HL-60 (cell line): ENCODE data around the gene BAD.

Experiments
- DNase-seq, 2 experiments: peaks; one replicate each; pipeline ENCODE4 v3.0.0-alpha.2; 2010 to 2020; ENCODE audit warnings: low read depth in 1 of 2, low spot score in 1 of 2
- H3K27ac ChIP-seq: fragments of 250-450 bp; sonication (Bioruptor Pico); replicated peaks from 2 replicates; pipeline ENCODE4 v1.5.1; 2020; ENCODE audit warnings: mild to moderate bottlenecking, moderate library complexity
- H3K27me3 ChIP-seq: fragments of 250-450 bp; sonication (Bioruptor Pico); 2 replicates; pipeline ENCODE4 v1.5.1; 2021; ENCODE audit warnings: mild to moderate bottlenecking, moderate library complexity; ENCODE audit not compliant: insufficient read depth, poor library complexity, severe bottlenecking
- H3K4me3 ChIP-seq: replicated peaks from 2 replicates; pipeline ENCODE4 v1.5.1; 2011; ENCODE audit warnings: mild to moderate bottlenecking, control low read depth, low read length; ENCODE audit not compliant: insufficient read depth
- CTCF ChIP-seq: IDR thresholded peaks from one replicate; pipeline ENCODE4 v1.5.1; 2011; ENCODE audit warnings: low read length, control low read depth, inconsistent platforms; ENCODE audit not compliant: insufficient read depth
- GABPA ChIP-seq: IDR thresholded peaks from 2 replicates; pipeline ENCODE4 v1.6.1; 2012; ENCODE audit warnings: low read depth
- POLR2AphosphoS5 ChIP-seq: IDR thresholded peaks from 2 replicates; pipeline ENCODE4 v1.6.1; 2012; ENCODE audit warnings: low read depth
- REST ChIP-seq: IDR thresholded peaks from 2 replicates; pipeline ENCODE4 v1.6.1; 2012; ENCODE audit warnings: low read depth; ENCODE audit not compliant: insufficient replicate concordance
- SPI1 ChIP-seq: IDR thresholded peaks from 2 replicates; pipeline ENCODE4 v1.6.1; 2012; ENCODE audit warnings: low read depth, mild to moderate bottlenecking, borderline replicate concordance

Gene BAD

GRCh38 chr11:64254326-64254725 lies 30.1 kb downstream of the BAD start:
- H3K27ac ChIP-seq: no peak overlapping the region
- TF ChIP-seq GABPA (no peak), CTCF (no peak)
- H3K27me3 ChIP-seq: no peaks in the 10 kb centered on the region
- no peak for DNase-seq
- H3K4me3 ChIP-seq: no peak overlapping the region

GRCh38 chr11:64253481-64253880 lies 31.0 kb downstream of the BAD start:
- DNase-seq: no peak
- TF ChIP-seq REST (no peak), SPI1 (no peak), CTCF (no peak), GABPA (no peak), POLR2AphosphoS5 (no peak)
- H3K27ac ChIP-seq: no peak overlapping the region
- no peaks in the 10 kb centered on the region for H3K27me3 ChIP-seq
- H3K4me3 ChIP-seq: no peak overlapping the region

GRCh38 chr11:64253043-64253442 lies 31.4 kb downstream of the BAD start:
- Histone ChIP-seq H3K27ac (no peak overlapping the region), H3K4me3 (peak overlapping the region; percentile 75; the same call in 1 of the 2 replicates), H3K27me3 (no peaks in the 10 kb centered on the region)
- no peak for TF ChIP-seq GABPA
- no peak for TF ChIP-seq REST
- TF ChIP-seq POLR2AphosphoS5: no peak
- no peak for TF ChIP-seq CTCF
- TF ChIP-seq SPI1: no peak
- DNase-seq: no peak
